K562 (cell line): Measurements from ENCODE around the gene HPS4.

ENCODE experiments used
- BRCA1 ChIP-seq, 2 experiments: fragments of 450-650 bp in 1 of 2; sonication (generic) in 1 of 2; formaldehyde crosslinking in 1 of 2; IDR thresholded peaks; 2 replicates each; pipeline versions ENCODE4 v1.5.0 to v1.6.1; 2017 to 2020; ENCODE audit warnings: mild to moderate bottlenecking in 1 of 2, missing genetic modification reagents in 1 of 2
- CREB1 ChIP-seq, 2 experiments: sonication (generic) in 1 of 2; formaldehyde crosslinking in 1 of 2; IDR thresholded peaks; 2 replicates each; pipeline versions ENCODE4 v1.6.1 to v1.8.0; 2012 to 2022; ENCODE audit warnings: inconsistent platforms in 1 of 2, mild to moderate bottlenecking in 1 of 2, missing genetic modification reagents in 1 of 2, moderate library complexity in 1 of 2
- GATA2 ChIP-seq: sonication (generic); formaldehyde crosslinking; IDR thresholded peaks from 2 replicates; pipeline ENCODE4 v1.4.0; 2020; ENCODE audit warnings: mild to moderate bottlenecking, missing genetic modification reagents
- IRF2 ChIP-seq: sonication (generic); formaldehyde crosslinking; IDR thresholded peaks from 2 replicates; pipeline ENCODE4 v1.8.1; 2022; ENCODE audit warnings: mild to moderate bottlenecking, missing genetic modification reagents
- JUN ChIP-seq, 2 experiments: sonication (generic) in 1 of 2; formaldehyde crosslinking in 1 of 2; IDR thresholded peaks; 2 replicates each; pipeline versions ENCODE4 v1.6.1 to v1.8.0; 2012 to 2022; ENCODE audit warnings: borderline replicate concordance in 2 of 2, mild to moderate bottlenecking in 2 of 2, improper control_type of control experiment in 1 of 2, low read depth in 1 of 2, low read length in 1 of 2, missing genetic modification reagents in 1 of 2
- MAFK ChIP-seq: IDR thresholded peaks from 2 replicates; pipeline ENCODE4 v1.6.1; 2011; ENCODE audit warnings: low read length, improper control_type of control experiment
- NFXL1 ChIP-seq: fragments of 450-650 bp; formaldehyde crosslinking; IDR thresholded peaks from 2 replicates; pipeline ENCODE4 v1.4.0; 2021; ENCODE audit warnings: mild to moderate bottlenecking
- SNRNP70 ChIP-seq: fragments of 200-400 bp; formaldehyde crosslinking; optimal IDR thresholded peaks from 2 replicates; pipeline ENCODE3; 2017; ENCODE audit warnings: low read depth, low read length
- ZNF274 ChIP-seq: IDR thresholded peaks from 2 replicates; pipeline ENCODE4 v1.6.1; 2011; ENCODE audit warnings: low read depth, mild to moderate bottlenecking, low read length, moderate library complexity, borderline replicate concordance
- TF ChIP-seq, protein P1 (sequence below), 3 experiments: IDR thresholded peaks in 2 of 3; conservative IDR thresholded peaks in 1 of 3; 2 replicates each; pipeline ENCODE4 v1.5.1; 2011 to 2012; ENCODE audit warnings: low read length in 3 of 3, mild to moderate bottlenecking in 3 of 3, control low read depth in 2 of 3, improper control_type of control experiment in 1 of 3, inconsistent platforms in 1 of 3, low read depth in 1 of 3, mixed read lengths in 1 of 3, moderate library complexity in 1 of 3; ENCODE audit not compliant: insufficient read depth in 2 of 3

DNA sequence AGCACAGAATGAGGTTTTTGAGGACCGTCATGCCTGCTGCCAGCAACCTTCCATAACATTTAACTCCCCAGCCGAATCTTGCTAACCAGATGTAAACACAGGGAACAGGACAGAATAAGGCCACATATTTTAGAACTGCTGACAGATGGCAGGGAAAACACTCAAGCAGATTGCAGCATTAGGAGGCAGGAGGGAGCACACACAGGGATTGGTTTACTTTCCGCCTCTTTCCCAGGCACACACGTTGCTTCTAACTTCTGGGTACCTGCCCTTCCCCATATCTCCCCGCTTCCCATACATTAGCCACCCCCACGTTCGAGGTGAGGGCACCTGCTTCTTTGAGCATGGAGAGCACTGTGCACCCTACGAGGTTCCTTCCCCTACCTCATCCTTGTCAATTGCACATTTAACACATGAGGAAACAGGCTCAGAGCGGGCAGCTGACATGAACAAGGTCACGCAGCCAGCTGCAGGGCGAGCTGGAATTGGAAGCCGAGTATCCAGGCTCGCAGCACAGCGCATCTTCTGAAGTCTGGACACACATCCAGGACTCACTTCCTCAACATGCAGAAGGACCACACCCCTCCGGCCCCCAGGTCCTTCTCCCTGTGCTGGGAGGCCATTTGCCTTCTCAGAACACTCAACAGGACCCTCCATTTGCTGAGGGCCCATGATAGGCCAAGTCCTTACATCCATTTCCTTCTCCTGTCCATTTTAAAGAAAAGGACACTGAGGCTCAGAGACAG, 35.8 kb downstream of the HPS4 start:
- TF ChIP-seq JUN (IDR thresholded peaks at IDR 0.05; ENCODE audit: borderline replicate concordance, low read depth, low read length), result no peak
- TF ChIP-seq JUN (CRISPR knock-in tag; IDR thresholded peaks at IDR 0.05; ENCODE audit: borderline replicate concordance), result no peak
- no peak for TF ChIP-seq BRCA1 (IDR thresholded peaks at IDR 0.05)
- no peak for TF ChIP-seq BRCA1 (CRISPR knock-in tag; IDR thresholded peaks at IDR 0.05)
- no peak for TF ChIP-seq SNRNP70
- no peak for TF ChIP-seq IRF2 (CRISPR knock-in tag)
- no peak for TF ChIP-seq MAFK
- no peak for TF ChIP-seq ZNF274
- TF ChIP-seq CREB1 (IDR thresholded peaks at IDR 0.05), result no peak
- no peak for TF ChIP-seq CREB1 (CRISPR knock-in tag; IDR thresholded peaks at IDR 0.05)
- no peak for TF ChIP-seq NFXL1 (CRISPR knock-in tag)
- no peak for TF ChIP-seq GATA2 (CRISPR knock-in tag)
- TF ChIP-seq, protein P1, sequence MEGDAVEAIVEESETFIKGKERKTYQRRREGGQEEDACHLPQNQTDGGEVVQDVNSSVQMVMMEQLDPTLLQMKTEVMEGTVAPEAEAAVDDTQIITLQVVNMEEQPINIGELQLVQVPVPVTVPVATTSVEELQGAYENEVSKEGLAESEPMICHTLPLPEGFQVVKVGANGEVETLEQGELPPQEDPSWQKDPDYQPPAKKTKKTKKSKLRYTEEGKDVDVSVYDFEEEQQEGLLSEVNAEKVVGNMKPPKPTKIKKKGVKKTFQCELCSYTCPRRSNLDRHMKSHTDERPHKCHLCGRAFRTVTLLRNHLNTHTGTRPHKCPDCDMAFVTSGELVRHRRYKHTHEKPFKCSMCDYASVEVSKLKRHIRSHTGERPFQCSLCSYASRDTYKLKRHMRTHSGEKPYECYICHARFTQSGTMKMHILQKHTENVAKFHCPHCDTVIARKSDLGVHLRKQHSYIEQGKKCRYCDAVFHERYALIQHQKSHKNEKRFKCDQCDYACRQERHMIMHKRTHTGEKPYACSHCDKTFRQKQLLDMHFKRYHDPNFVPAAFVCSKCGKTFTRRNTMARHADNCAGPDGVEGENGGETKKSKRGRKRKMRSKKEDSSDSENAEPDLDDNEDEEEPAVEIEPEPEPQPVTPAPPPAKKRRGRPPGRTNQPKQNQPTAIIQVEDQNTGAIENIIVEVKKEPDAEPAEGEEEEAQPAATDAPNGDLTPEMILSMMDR (IDR thresholded peaks at IDR 0.05 in 2 of 3, conservative IDR thresholded peaks at IDR 0.05 in 1 of 3; ENCODE audit: insufficient read depth in 2 of 3, low read depth in 1 of 3, low read length in 3 of 3), result no peak
